Umbilical cord (tissue), 2 donors: ENCODE measurements around the gene DSTYK. TPM values are rescaled to one million over a fixed set of nuclear protein-coding genes. Genes with fewer than 3 reads are reported as not detected.

Experiments
- DNase-seq: peaks from one replicate; pipeline ENCODE4 v3.0.0-alpha.2; 2015; ENCODE audit warnings: low spot score
- total RNA-seq: library from RNA; depleted of rRNA; stranded (reverse); fragments of >200 nt; gene quantifications from one replicate; pipeline ENCODE4 v1.2.3, GENCODE V29; 2014; ENCODE audit warnings: low replicate concordance; ENCODE audit not compliant: insufficient read depth

Gene DSTYK
- total RNA-seq, 1 donor from 2014 or later, result 14.0 TPM

- DNase-seq, result no peak
These were observed 78.2 kb downstream of the DSTYK start for GRCh38 chr1:205133287-205133686.

- no peak for DNase-seq
These were observed 82.0 kb downstream of the DSTYK start for GRCh38 chr1:205129447-205130029.

- no peak for DNase-seq
These were observed 83.5 kb downstream of the DSTYK start for GRCh38 chr1:205128050-205128449.

GRCh38 chr1:205127646-205128045, 83.9 kb downstream of the DSTYK start:
- no peak for DNase-seq

GRCh38 chr1:205124726-205125125, 86.8 kb downstream of the DSTYK start:
- DNase-seq, result no peak

GRCh38 chr1:205122489-205122882, 89.0 kb downstream of the DSTYK start:
- no peak for DNase-seq

GRCh38 chr1:205121660-205122488, 89.6 kb downstream of the DSTYK start, which contains the start of gene RBBP5:
Gene RBBP5 (minus strand): TSS chr1:205121978. CDS start chr1:205121873, 105 bp downstream.
- peak; percentile 98 for DNase-seq

GRCh38 chr1:205118752-205119151, 92.8 kb downstream of the DSTYK start:
- no peak for DNase-seq

GRCh38 chr1:205111354-205111753, 100.1 kb downstream of the DSTYK start:
- DNase-seq, result no peak

- no peak for DNase-seq
These were observed 101.8 kb downstream of the DSTYK start for GRCh38 chr1:205109711-205110110.

GRCh38 chr1:205109269-205109668, 102.2 kb downstream of the DSTYK start:
- DNase-seq, result no peak

- DNase-seq, result no peak
These were observed 103.0 kb downstream of the DSTYK start for GRCh38 chr1:205108464-205108863.

- DNase-seq, result no peak
These were observed 104.2 kb downstream of the DSTYK start for GRCh38 chr1:205107327-205107726.

GRCh38 chr1:205102404-205102803, 109.1 kb downstream of the DSTYK start:
- no peak for DNase-seq

GRCh38 chr1:205098242-205098641, 113.3 kb downstream of the DSTYK start:
- no peak for DNase-seq

- no peak for DNase-seq
These were observed 116.1 kb downstream of the DSTYK start for GRCh38 chr1:205095422-205095821.

Other genes starting within 250 kb of the DSTYK start
- 4.1 TPM for gene CNTN2, start 168.5 kb downstream of the DSTYK start, total RNA-seq
- not detected for gene TMEM81, start 127.2 kb downstream of the DSTYK start, total RNA-seq
- 13.2 TPM for gene RBBP5, start 89.7 kb downstream of the DSTYK start, total RNA-seq
- 7.9 TPM for gene TMCC2, start 16.2 kb upstream of the DSTYK start, total RNA-seq
- gene NUAK2, start 110.0 kb upstream of the DSTYK start, total RNA-seq, result 1.2 TPM
- not detected for gene KLHDC8A, start 145.2 kb upstream of the DSTYK start, total RNA-seq
- gene LEMD1, start 210.4 kb upstream of the DSTYK start, total RNA-seq, result not detected
- 1.2 TPM for gene BLACAT1, start 244.3 kb upstream of the DSTYK start, total RNA-seq